ENCODE results near the gene RECK. TPM values are rescaled to one million over a fixed set of nuclear protein-coding genes. Genes with fewer than 3 reads are reported as not detected.

RECK gene
- total and polyA plus RNA-seq, 7 donors, result 1.4 to 8.0 (median 2.0) TPM

- H3K27me3 ChIP-seq (ENCODE audit: insufficient read depth in 3 of 3, low read length in 2 of 3), result peaks cover 0 to 21% (median 3%) of the 10 kb centered on the region in 3 donors
- H3K4me3 ChIP-seq, result no peak overlapping the region
- no peaks in the 10 kb centered on the region for H3K9me3 ChIP-seq
- no peak overlapping the region for H3K27ac ChIP-seq
- no peak for ATAC-seq
- 74 to 81% (median 79%) methylated on average over 1 of the region's 1 CpG for WGBS, 3 donors
- no peaks in the 10 kb centered on the region for H3K4me1 ChIP-seq
- no peak for DNase-seq
- TF ChIP-seq, protein P1, sequence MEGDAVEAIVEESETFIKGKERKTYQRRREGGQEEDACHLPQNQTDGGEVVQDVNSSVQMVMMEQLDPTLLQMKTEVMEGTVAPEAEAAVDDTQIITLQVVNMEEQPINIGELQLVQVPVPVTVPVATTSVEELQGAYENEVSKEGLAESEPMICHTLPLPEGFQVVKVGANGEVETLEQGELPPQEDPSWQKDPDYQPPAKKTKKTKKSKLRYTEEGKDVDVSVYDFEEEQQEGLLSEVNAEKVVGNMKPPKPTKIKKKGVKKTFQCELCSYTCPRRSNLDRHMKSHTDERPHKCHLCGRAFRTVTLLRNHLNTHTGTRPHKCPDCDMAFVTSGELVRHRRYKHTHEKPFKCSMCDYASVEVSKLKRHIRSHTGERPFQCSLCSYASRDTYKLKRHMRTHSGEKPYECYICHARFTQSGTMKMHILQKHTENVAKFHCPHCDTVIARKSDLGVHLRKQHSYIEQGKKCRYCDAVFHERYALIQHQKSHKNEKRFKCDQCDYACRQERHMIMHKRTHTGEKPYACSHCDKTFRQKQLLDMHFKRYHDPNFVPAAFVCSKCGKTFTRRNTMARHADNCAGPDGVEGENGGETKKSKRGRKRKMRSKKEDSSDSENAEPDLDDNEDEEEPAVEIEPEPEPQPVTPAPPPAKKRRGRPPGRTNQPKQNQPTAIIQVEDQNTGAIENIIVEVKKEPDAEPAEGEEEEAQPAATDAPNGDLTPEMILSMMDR (IDR thresholded peaks at IDR 0.05), result no peak
- no peaks in the 10 kb centered on the region for H3K36me3 ChIP-seq (ENCODE audit: insufficient read depth in 1 of 2, low read depth in 1 of 2)
- intact Hi-C loops (cut with DNase I), result no loop called here
Observed at GRCh38 chr9:36007316-36007708, 29.4 kb upstream of the RECK start.

GRCh38 chr9:36007852-36008251 lies 28.9 kb upstream of the RECK start:
- 90 to 98% (median 92%) methylated on average over 2 of the region's 2 CpGs for WGBS, 3 donors
- H3K27ac ChIP-seq, result no peak overlapping the region
- TF ChIP-seq, protein P1 (IDR thresholded peaks at IDR 0.05), result no peak
- H3K36me3 ChIP-seq (ENCODE audit: insufficient read depth in 1 of 2, low read depth in 1 of 2), result no peaks in the 10 kb centered on the region
- H3K27me3 ChIP-seq (ENCODE audit: insufficient read depth in 3 of 3, low read length in 2 of 3), result peaks cover 0 to 21% (median 3%) of the 10 kb centered on the region in 3 donors
- DNase-seq, result no peak
- intact Hi-C loops (cut with DNase I), result no loop called here
- no peak for ATAC-seq
- no peak overlapping the region for H3K4me3 ChIP-seq
- no peaks in the 10 kb centered on the region for H3K4me1 ChIP-seq
- H3K9me3 ChIP-seq, result no peaks in the 10 kb centered on the region

DNA sequence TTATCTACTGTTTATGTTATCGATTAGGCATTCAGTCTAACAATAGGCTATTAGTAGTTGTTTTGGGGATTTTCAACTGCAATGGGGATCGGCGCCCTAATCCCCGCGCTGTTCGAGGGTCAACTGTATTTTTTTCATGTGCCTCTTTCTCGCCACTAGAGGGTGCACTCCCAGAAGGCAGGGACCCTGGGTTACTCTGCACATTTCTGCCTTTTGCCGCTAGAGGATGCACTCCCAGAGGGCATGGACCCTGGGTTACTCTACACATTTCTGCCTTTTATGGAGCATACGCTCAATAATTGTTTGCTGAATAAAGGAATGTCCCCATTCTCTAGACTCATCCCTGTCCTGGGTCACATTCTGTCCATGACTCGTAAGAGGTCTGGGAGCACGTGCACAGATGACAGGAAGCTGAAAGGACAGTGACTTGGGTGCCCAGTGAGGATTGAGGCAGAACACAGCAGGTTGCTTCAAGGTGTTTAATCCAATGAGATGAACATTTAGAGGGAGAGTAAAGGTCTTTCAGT lies 27.9 kb upstream of the RECK start:
- H3K4me3 ChIP-seq, result peak overlapping the region; percentile 23
- H3K27ac ChIP-seq, result no peak overlapping the region
- intact Hi-C loops (cut with DNase I), result no loop called here
- DNase-seq (peak; percentile 40 to 64), ATAC-seq (peak; percentile 59 to 93 (median 80))
- no peaks in the 10 kb centered on the region for H3K36me3 ChIP-seq (ENCODE audit: insufficient read depth in 1 of 2, low read depth in 1 of 2)
- H3K27me3 ChIP-seq (ENCODE audit: insufficient read depth in 3 of 3, low read length in 2 of 3), result peaks cover 0 to 21% (median 3%) of the 10 kb centered on the region in 3 donors
- 7 to 13% (median 10%) methylated on average over 10 to 11 of the region's 11 CpGs for WGBS, 3 donors
- H3K4me1 ChIP-seq, result no peaks in the 10 kb centered on the region
- TF ChIP-seq, protein P1 (IDR thresholded peaks at IDR 0.05), result peak; percentile 95
- no peaks in the 10 kb centered on the region for H3K9me3 ChIP-seq

GRCh38 chr9:36011379-36011778 lies 25.3 kb upstream of the RECK start:
- Histone ChIP-seq H3K4me1 (no peaks in the 10 kb centered on the region), H3K36me3 (ENCODE audit: insufficient read depth in 1 of 2, low read depth in 1 of 2) (no peaks in the 10 kb centered on the region), H3K4me3 (no peak overlapping the region), H3K27me3 (ENCODE audit: insufficient read depth in 3 of 3, low read length in 2 of 3) (peaks cover 0 to 13% (median 3%) of the 10 kb centered on the region in 3 donors), H3K27ac (no peak overlapping the region), H3K9me3 (no peaks in the 10 kb centered on the region)
- WGBS, 3 donors, result 55 to 78% (median 58%) methylated on average over 3 of the region's 3 CpGs
- DNase-seq, result no peak
- no peak for ATAC-seq
- TF ChIP-seq, protein P1 (IDR thresholded peaks at IDR 0.05), result no peak
- intact Hi-C loops (cut with DNase I), result no loop called here

GRCh38 chr9:36017278-36017677 lies 19.4 kb upstream of the RECK start:
- WGBS, 3 donors, result 88 to 97% (median 92%) methylated on average over 2 of the region's 2 CpGs
- Histone ChIP-seq H3K27ac (no peak overlapping the region), H3K36me3 (ENCODE audit: insufficient read depth in 1 of 2, low read depth in 1 of 2) (no peaks in the 10 kb centered on the region), H3K27me3 (ENCODE audit: insufficient read depth in 3 of 3, low read length in 2 of 3) (no peaks in the 10 kb centered on the region), H3K4me1 (no peaks in the 10 kb centered on the region), H3K4me3 (no peak overlapping the region), H3K9me3 (no peaks in the 10 kb centered on the region)
- DNase-seq, result no peak
- intact Hi-C loops (cut with DNase I), result no loop called here
- TF ChIP-seq, protein P1 (IDR thresholded peaks at IDR 0.05), result no peak
- ATAC-seq, result no peak

Data from psoas muscle (tissue), 8 donors.